ENCODE data around the gene PLXNA3. TPM values are rescaled to one million over a fixed set of nuclear protein-coding genes. Genes with fewer than 3 reads are reported as not detected.

PLXNA3 gene
- total RNA-seq, 1 donor from 2014 or later = 135 TPM

DNA sequence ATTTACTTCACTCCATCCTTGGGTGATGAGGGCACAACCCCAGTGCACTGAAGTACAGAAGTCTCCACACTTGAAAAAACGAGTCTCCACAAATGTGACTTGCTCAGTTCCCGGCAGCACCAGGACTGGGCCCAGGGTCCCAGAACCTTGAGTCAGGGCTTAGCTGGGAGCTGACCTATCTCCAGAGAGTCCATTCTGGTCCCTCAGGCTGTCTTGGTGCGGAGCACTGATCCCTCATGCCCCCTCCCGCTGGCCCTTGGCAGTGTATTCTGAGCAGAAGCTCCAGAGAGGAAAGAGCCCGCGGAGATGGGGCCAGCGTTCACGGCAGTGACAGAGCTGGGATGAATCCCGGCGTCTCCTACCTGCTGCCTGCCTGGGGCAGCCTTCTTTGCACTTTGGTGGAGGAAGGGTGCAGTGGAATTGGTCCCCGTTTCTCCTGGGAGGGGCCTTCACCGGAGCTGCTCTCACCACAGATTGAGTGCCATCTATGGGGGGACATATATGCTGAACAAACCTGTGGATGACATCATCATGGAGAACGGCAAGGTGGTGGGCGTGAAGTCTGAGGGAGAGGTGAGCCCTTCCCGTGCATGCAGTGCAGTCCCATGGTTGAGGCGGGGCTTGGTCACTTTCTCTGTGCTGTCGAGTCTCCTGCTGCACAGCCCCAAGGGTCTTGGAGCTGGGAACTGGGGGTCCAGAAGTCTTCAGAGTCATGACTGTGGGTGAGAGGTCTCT is 17.3 kb upstream of the PLXNA3 start:
- no peak for DNase-seq (ENCODE audit: low spot score, unreplicated experiment)
- no peak for TF ChIP-seq CTCF (IDR thresholded peaks at IDR 0.05; ENCODE audit: unreplicated experiment)
- Mint-ChIP-seq H3K9me3 (ENCODE audit: low read depth) (no peaks in the 10 kb centered on the region), H3K27me3 (no peaks in the 10 kb centered on the region), H3K36me3 (ENCODE audit: insufficient read depth) (peaks cover 3% of the 10 kb centered on the region), H3K4me3 (ENCODE audit: low read depth) (no peak overlapping the region), H3K4me1 (ENCODE audit: low read depth) (peaks cover 4% of the 10 kb centered on the region), H3K27ac (no peak overlapping the region)

DNA sequence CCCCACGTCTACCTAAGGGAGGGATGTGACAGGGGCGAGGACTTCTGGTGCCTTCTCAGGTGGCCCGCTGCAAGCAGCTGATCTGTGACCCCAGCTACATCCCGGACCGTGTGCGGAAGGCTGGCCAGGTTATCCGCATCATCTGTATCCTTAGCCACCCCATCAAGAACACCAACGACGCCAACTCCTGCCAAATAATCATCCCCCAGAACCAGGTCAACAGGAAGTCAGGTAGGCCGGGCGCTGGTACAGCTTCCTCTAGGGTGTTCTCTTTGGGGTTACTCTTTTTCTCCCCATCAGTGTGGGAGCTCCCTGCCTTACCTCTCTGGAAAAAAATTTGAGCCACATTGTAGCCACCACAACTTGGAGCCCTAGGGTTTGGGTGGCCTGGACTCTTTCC is 16.5 kb upstream of the PLXNA3 start:
- H3K36me3 Mint-ChIP-seq (ENCODE audit: insufficient read depth) = peaks cover 5% of the 10 kb centered on the region
- peaks cover 4% of the 10 kb centered on the region for H3K4me1 Mint-ChIP-seq (ENCODE audit: low read depth)
- no peaks in the 10 kb centered on the region for H3K9me3 Mint-ChIP-seq (ENCODE audit: low read depth)
- H3K27me3 Mint-ChIP-seq = no peaks in the 10 kb centered on the region
- no peak for TF ChIP-seq CTCF (IDR thresholded peaks at IDR 0.05; ENCODE audit: unreplicated experiment)
- no peak overlapping the region for H3K27ac Mint-ChIP-seq
- DNase-seq (ENCODE audit: low spot score, unreplicated experiment) = no peak
- no peak overlapping the region for H3K4me3 Mint-ChIP-seq (ENCODE audit: low read depth)

DNA sequence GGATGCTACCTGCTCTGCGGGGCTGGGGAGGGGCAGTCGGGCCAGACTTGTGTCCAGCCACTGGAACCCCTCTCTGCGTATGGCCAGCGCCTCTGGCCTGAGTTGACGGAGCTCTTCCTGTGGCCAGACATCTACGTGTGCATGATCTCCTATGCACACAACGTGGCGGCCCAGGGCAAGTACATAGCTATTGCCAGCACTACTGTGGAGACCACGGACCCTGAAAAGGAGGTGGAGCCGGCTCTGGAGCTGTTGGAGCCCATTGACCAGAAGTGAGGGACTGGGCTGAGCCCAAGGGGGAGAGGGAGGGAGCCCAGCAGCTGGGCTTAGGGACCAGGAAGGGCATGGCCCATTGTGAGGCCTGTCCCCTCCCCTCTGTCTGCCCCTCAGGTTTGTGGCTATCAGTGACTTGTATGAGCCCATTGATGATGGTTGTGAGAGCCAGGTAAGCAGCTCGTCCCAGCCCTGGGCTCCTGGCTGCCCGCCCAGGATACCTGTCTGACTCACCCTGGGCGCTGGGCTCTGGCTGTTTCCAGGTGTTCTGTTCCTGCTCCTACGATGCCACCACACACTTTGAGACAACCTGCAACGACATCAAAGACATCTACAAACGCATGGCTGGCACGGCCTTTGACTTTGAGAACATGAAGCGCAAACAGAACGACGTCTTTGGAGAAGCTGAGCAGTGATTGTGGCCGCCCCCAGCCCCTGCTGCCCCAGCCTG is 15.9 kb upstream of the PLXNA3 start:
- no peak for TF ChIP-seq CTCF (IDR thresholded peaks at IDR 0.05; ENCODE audit: unreplicated experiment)
- no peak for DNase-seq (ENCODE audit: low spot score, unreplicated experiment)
- no peaks in the 10 kb centered on the region for H3K27me3 Mint-ChIP-seq
- H3K27ac Mint-ChIP-seq = no peak overlapping the region
- H3K4me1 Mint-ChIP-seq (ENCODE audit: low read depth) = peaks cover 4% of the 10 kb centered on the region
- H3K36me3 Mint-ChIP-seq (ENCODE audit: insufficient read depth) = peaks cover 7% of the 10 kb centered on the region
- peaks cover 3% of the 10 kb centered on the region for H3K9me3 Mint-ChIP-seq (ENCODE audit: low read depth)
- no peak overlapping the region for H3K4me3 Mint-ChIP-seq (ENCODE audit: low read depth)

- no peaks in the 10 kb centered on the region for H3K27me3 Mint-ChIP-seq
- H3K4me3 Mint-ChIP-seq (ENCODE audit: low read depth) = peak overlapping the region; percentile 72
- H3K36me3 Mint-ChIP-seq (ENCODE audit: insufficient read depth) = peaks cover 8% of the 10 kb centered on the region
- peaks cover 4% of the 10 kb centered on the region for H3K9me3 Mint-ChIP-seq (ENCODE audit: low read depth)
- DNase-seq (ENCODE audit: low spot score, unreplicated experiment) = no peak
- H3K4me1 Mint-ChIP-seq (ENCODE audit: low read depth) = no peaks in the 10 kb centered on the region
- H3K27ac Mint-ChIP-seq = peak overlapping the region; percentile 82
- TF ChIP-seq CTCF (IDR thresholded peaks at IDR 0.05; ENCODE audit: unreplicated experiment) = no peak
Observed at GRCh38 chrX:154443479-154443910, 14.6 kb upstream of the PLXNA3 start.

DNA sequence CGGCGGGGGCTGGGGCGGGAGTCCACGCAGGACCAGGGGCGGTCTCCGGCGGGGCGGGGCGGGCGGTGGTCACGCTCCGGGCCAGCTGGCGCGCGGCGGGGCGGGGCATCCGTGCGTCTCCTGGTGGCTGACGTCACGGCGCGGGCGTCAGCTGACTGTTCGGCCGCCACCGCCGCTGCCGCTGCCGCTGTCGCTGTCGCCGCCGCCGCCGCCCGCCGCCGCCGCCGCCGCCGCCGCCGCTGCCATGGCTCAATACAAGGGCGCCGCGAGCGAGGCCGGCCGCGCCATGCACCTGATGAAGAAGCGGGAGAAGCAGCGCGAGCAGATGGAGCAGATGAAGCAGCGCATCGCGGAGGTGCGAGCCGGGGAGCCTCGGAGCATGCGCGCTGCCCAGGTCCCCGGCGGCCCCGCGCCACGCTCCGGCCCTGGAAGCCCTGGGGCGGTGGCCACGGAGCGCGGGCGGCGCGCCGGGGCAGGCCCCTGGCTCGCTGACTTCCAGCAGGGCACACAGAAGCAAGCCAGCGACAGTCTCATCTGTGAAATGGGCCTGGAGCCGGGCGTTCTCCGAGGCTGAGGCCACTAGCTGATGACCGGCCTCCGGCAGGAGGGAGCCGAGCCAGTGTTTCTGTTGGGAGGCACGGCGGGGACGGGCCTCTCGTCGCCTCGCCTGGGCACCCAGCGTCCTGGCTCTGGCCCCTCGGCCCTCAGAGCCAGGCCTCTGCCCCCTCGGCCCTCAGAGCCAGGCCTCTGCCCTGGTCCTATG is 13.9 kb upstream of the PLXNA3 start, which contains the start of gene FAM50A:
FAM50A (plus strand) TSS at position 150 of the 763 bp plus-strand sequence; CDS start at position 245, 95 bp downstream.
- Mint-ChIP-seq H3K9me3 (ENCODE audit: low read depth) (peaks cover 4% of the 10 kb centered on the region), H3K36me3 (ENCODE audit: insufficient read depth) (peaks cover 9% of the 10 kb centered on the region), H3K27me3 (no peaks in the 10 kb centered on the region), H3K27ac (peak within 1 kb of the TSS; percentile 82), H3K4me1 (ENCODE audit: low read depth) (no peaks in the 10 kb centered on the region), H3K4me3 (ENCODE audit: low read depth) (peak within 1 kb of the TSS; percentile 72)
- DNase-seq (ENCODE audit: low spot score, unreplicated experiment) = peak; percentile 50
- TF ChIP-seq CTCF (IDR thresholded peaks at IDR 0.05; ENCODE audit: unreplicated experiment) = no peak
